OCI-LY7 (cell line): ENCODE data around the gene MMRN1. TPM values are rescaled to one million over a fixed set of nuclear protein-coding genes. Genes with fewer than 3 reads are reported as not detected.

Source experiments
- BruUV-seq: library from RNA; stranded (reverse); fragments of 400-500 nt; replicated peaks from 2 replicates; lab custom pipeline; 2021; lab: Mats Ljungman, UMichigan
- CTCF ChIA-PET: fragments of 300-600 bp; sonication (Branson Sonifier 250); formaldehyde crosslinking; loops from one replicate; lab custom pipeline; 2022; ENCODE audit warnings: antibody characterized with exemption; ENCODE audit not compliant: unreplicated experiment; lab: Charles Lee
- POLR2A ChIA-PET: fragments of 300-600 bp; sonication (Branson Sonifier 250); formaldehyde crosslinking; loops from one replicate; lab custom pipeline; 2022; ENCODE audit warnings: antibody characterized with exemption; lab: Charles Lee
- DNase-seq: peaks from one replicate; pipeline ENCODE4 v3.0.0-alpha.2; 2015; ENCODE audit warnings: low spot score
- H2AFZ ChIP-seq: fragments of 200-600 bp; sonication (generic), shearing (Covaris generic); 2 replicates; pipeline ENCODE4 v1.6.1; 2014; ENCODE audit warnings: mild to moderate bottlenecking, antibody characterized with exemption, low read length, moderate library complexity
- H3K27ac ChIP-seq: fragments of 200-600 bp; sonication (generic); 2 replicates; pipeline ENCODE4 v1.5.1; 2014; ENCODE audit warnings: mixed run types, low read depth, mild to moderate bottlenecking, moderate library complexity, low read length, inconsistent platforms; ENCODE audit not compliant: poor library complexity, severe bottlenecking
- H3K36me3 ChIP-seq: fragments of 200-600 bp; sonication (generic); 2 replicates; pipeline ENCODE4 v1.6.1; 2014; ENCODE audit warnings: mild to moderate bottlenecking, antibody characterized with exemption, low read length, moderate library complexity, mixed read lengths; ENCODE audit not compliant: insufficient read depth
- H3K4me1 ChIP-seq: fragments of 200-600 bp; sonication (generic); 2 replicates; pipeline ENCODE4 v1.5.1; 2014; ENCODE audit warnings: mild to moderate bottlenecking, low read length; ENCODE audit not compliant: insufficient read depth, poor library complexity, severe bottlenecking
- H3K4me2 ChIP-seq: fragments of 200-600 bp; sonication (generic); 2 replicates; pipeline ENCODE4 v1.6.1; 2014; ENCODE audit warnings: mild to moderate bottlenecking, low read length
- H3K4me3 ChIP-seq: fragments of 200-600 bp; sonication (generic); 2 replicates; pipeline ENCODE4 v1.5.1; 2014; ENCODE audit warnings: mild to moderate bottlenecking, low read depth, low read length; ENCODE audit not compliant: poor library complexity, severe bottlenecking
- H3K79me2 ChIP-seq: fragments of 200-600 bp; sonication (generic); 2 replicates; pipeline ENCODE4 v1.6.1; 2016; ENCODE audit warnings: low read depth, mild to moderate bottlenecking, low read length, moderate library complexity, mixed read lengths; ENCODE audit not compliant: insufficient read depth
- H3K9me2 ChIP-seq: fragments of 200-600 bp; sonication (generic); 2 replicates; pipeline ENCODE4 v1.6.1; 2016; ENCODE audit warnings: mild to moderate bottlenecking, low read length, mixed read lengths; ENCODE audit not compliant: insufficient read depth
- H3K9me3 ChIP-seq: fragments of 200-600 bp; sonication (generic); 2 replicates; pipeline ENCODE4 v1.6.1; 2014; ENCODE audit warnings: mild to moderate bottlenecking, mixed run types, low read length, mixed read lengths
- H4K20me1 ChIP-seq: fragments of 200-600 bp; sonication (generic); 2 replicates; pipeline ENCODE4 v1.6.1; 2014; ENCODE audit warnings: mild to moderate bottlenecking, antibody characterized with exemption, low read length, moderate library complexity, mixed read lengths; ENCODE audit not compliant: insufficient read depth
- CTCF ChIP-seq: fragments of 200-600 bp; sonication (generic); conservative IDR thresholded peaks from 2 replicates; pipeline ENCODE4 v1.5.1; 2014; ENCODE audit warnings: mild to moderate bottlenecking, antibody characterized with exemption, low read length, moderate library complexity, mixed read lengths
- EZH2phosphoT487 ChIP-seq: fragments of 200-600 bp; sonication (generic); IDR thresholded peaks from 2 replicates; pipeline ENCODE4 v1.6.1; 2018; ENCODE audit warnings: low read depth, borderline replicate concordance, mild to moderate bottlenecking, mixed run types, antibody characterized with exemption, low read length, moderate library complexity, mixed read lengths
- intact Hi-C: fragments of 100-400 bp; cut with micrococcal nuclease; formaldehyde crosslinking; loops from one replicate; pipeline ENCODE4 v1.10.0; 2022; ENCODE audit not compliant: unreplicated experiment
- total RNA-seq, 2 experiments: library from RNA; depleted of rRNA in 1 of 2; stranded (reverse); fragments of >200 nt in 1 of 2; shearing (Covaris generic) in 1 of 2; gene quantifications; 2 replicates each; pipeline ENCODE4 v1.2.3, GENCODE V29; 2014 to 2022

MMRN1 gene
- total RNA-seq, 2 experiments from 2014 or later, result 0.13 TPM; not detected in 1

- TF ChIP-seq EZH2phosphoT487 (no peak), CTCF (no peak)
- DNase-seq, result no peak
- intact Hi-C loops, result no loop called here
- no peaks in the 10 kb centered on the region for H3K9me2 ChIP-seq
- POLR2A ChIA-PET, result interaction anchor here (0.6 kb wide), 1 partner anchor 245 kb away, joined by 3 read pairs; no protein-coding TSS in a partner anchor
- CTCF ChIA-PET, result no interaction called here
- no peaks in the 10 kb centered on the region for H3K36me3 ChIP-seq
- no peak overlapping the region for H2AFZ ChIP-seq
- H4K20me1 ChIP-seq, result no peaks in the 10 kb centered on the region
- H3K9me3 ChIP-seq, result no peaks in the 10 kb centered on the region
- no peak overlapping the region for H3K4me2 ChIP-seq
- no TSS peak for BruUV-seq
- no peak overlapping the region for H3K4me3 ChIP-seq
- H3K4me1 ChIP-seq, result no peaks in the 10 kb centered on the region
- H3K79me2 ChIP-seq, result no peaks in the 10 kb centered on the region
- H3K27ac ChIP-seq, result no peak overlapping the region
These were observed 44.9 kb downstream of the MMRN1 start for GRCh38 chr4:89939546-89939945.

GRCh38 chr4:89939994-89940393 lies 45.3 kb downstream of the MMRN1 start:
- CTCF ChIA-PET, result no interaction called here
- no peaks in the 10 kb centered on the region for H3K4me1 ChIP-seq
- TF ChIP-seq CTCF (no peak), EZH2phosphoT487 (no peak)
- POLR2A ChIA-PET, result no interaction called here
- DNase-seq, result no peak
- H3K9me3 ChIP-seq, result no peaks in the 10 kb centered on the region
- H2AFZ ChIP-seq, result no peak overlapping the region
- no peak overlapping the region for H3K4me2 ChIP-seq
- no peaks in the 10 kb centered on the region for H3K36me3 ChIP-seq
- H3K4me3 ChIP-seq, result no peak overlapping the region
- H3K9me2 ChIP-seq, result no peaks in the 10 kb centered on the region
- no peaks in the 10 kb centered on the region for H4K20me1 ChIP-seq
- no peak overlapping the region for H3K27ac ChIP-seq
- BruUV-seq, result no TSS peak
- intact Hi-C loops, result no loop called here
- no peaks in the 10 kb centered on the region for H3K79me2 ChIP-seq

- DNase-seq, result no peak
- Histone ChIP-seq H4K20me1 (no peaks in the 10 kb centered on the region), H3K79me2 (no peaks in the 10 kb centered on the region), H3K4me3 (no peak overlapping the region), H3K4me2 (no peak overlapping the region), H3K36me3 (no peaks in the 10 kb centered on the region), H3K4me1 (no peaks in the 10 kb centered on the region), H2AFZ (no peak overlapping the region), H3K9me3 (no peaks in the 10 kb centered on the region), H3K9me2 (no peaks in the 10 kb centered on the region), H3K27ac (no peak overlapping the region)
- CTCF ChIA-PET, result no interaction called here
- intact Hi-C loops, result no loop called here
- BruUV-seq, result no TSS peak
- POLR2A ChIA-PET, result no interaction called here
- TF ChIP-seq EZH2phosphoT487, result no peak
These were observed 48.2 kb downstream of the MMRN1 start for GRCh38 chr4:89942811-89943210.
